IPS-15b (cell line): ENCODE results near the gene SIRPA.

ENCODE experiments used
- H3K27me3 ChIP-seq: one replicate; pipeline ENCODE4 v1.6.1; 2013; ENCODE audit warnings: low read length; ENCODE audit not compliant: control insufficient read depth, insufficient read depth
- H3K36me3 ChIP-seq: one replicate; pipeline ENCODE4 v1.6.1; 2013; ENCODE audit warnings: low read length; ENCODE audit not compliant: control insufficient read depth, insufficient read depth
- H3K4me1 ChIP-seq: one replicate; pipeline ENCODE4 v1.6.1; 2013; ENCODE audit warnings: mild to moderate bottlenecking, low read length; ENCODE audit not compliant: control insufficient read depth, insufficient read depth
- H3K4me3 ChIP-seq: one replicate; pipeline ENCODE4 v1.5.1; 2013; ENCODE audit warnings: low read depth, low read length
- H3K9ac ChIP-seq: one replicate; pipeline ENCODE4 v1.6.1; 2013; ENCODE audit warnings: low read depth, mild to moderate bottlenecking, low read length
- H3K9me3 ChIP-seq: one replicate; pipeline ENCODE4 v1.6.1; 2013; ENCODE audit warnings: mild to moderate bottlenecking, low read length; ENCODE audit not compliant: control insufficient read depth, insufficient read depth

The SIRPA gene

DNA sequence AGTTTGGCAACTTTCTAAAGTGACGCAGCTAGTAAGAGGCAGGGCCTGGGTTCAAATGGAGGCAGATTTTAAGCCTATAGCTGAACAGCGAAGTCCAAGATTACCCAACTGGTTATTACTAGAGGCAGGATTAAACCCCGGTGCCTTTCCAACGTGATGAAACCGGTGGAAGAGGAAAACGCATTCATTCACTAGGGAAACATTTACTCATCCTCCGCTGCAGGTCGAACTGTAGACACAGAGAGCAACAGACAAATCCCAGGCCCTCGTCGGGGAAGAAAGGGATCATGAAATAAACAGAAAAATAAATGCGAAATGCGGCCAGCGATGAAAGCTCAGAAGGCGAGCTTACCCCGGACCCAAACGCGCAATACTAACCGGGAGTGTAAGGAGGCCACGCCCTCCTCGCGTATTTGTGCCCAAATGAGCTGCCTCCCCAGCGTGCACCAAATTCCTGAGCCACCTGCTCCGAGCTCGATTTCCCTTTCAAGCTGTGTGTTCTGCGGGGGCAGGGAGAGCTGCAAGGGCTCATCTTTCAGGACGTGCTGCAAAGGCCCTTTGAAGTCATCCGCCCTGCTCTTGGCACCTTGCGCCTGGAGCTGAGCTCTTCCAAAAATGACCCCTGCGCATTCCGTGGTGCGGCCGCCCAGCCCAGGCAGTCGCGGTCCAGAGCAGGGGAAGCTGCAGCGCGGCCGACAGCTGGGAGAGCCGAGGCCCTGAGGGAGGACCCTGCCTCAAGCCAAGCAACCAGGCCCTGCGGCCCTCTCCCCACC lies 51.7 kb downstream of the SIRPA start:
- peaks cover 33% of the 10 kb centered on the region for H3K27me3 ChIP-seq
- peak overlapping the region; percentile 66 for H3K4me3 ChIP-seq
- peaks cover 11% of the 10 kb centered on the region for H3K4me1 ChIP-seq
- H3K9me3 ChIP-seq, result no peaks in the 10 kb centered on the region
- no peak overlapping the region for H3K9ac ChIP-seq
- H3K36me3 ChIP-seq, result no peaks in the 10 kb centered on the region

- Histone ChIP-seq H3K36me3 (no peaks in the 10 kb centered on the region), H3K9me3 (no peaks in the 10 kb centered on the region), H3K4me1 (peaks cover 11% of the 10 kb centered on the region), H3K27me3 (peaks cover 33% of the 10 kb centered on the region), H3K4me3 (peak overlapping the region; percentile 66), H3K9ac (no peak overlapping the region)
Observed at GRCh38 chr20:1947535-1947846, 52.3 kb downstream of the SIRPA start.

DNA sequence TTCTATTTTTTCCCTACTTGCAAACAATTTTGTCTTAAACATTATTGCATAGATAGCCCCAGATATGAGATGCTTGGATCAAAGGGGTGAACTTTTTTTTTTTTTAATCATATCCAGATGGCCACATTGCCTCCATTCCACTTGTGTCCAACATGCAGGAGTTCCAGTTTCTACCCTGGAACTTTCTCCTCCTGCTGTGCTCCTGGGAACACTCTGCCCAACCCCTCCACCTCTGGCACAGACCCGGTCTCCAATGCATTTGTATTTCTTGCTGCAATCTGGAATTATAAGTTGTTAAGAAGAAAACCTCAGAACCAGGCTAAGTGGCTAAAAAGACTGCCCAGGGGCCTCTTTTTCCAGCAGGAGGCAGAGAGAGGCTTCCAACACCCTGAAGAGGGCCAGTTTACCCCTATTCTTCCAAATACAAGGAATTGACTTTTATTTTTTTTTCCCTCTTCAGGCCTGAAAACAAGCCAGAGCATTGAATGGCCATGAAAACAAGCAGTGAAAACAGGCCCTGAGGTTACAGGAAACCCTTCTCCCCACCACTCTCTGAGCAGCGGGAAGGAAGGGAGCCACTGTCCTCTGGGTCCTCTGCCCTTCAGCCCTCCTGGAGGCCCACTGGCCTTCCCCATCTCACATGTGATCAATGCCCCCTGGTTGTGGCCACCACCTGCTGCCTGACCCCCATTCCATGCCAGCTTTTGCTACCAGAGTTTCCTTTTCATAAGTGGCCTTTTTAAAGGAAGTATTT lies 54.3 kb downstream of the SIRPA start:
- no peak overlapping the region for H3K4me3 ChIP-seq
- peaks cover 32% of the 10 kb centered on the region for H3K27me3 ChIP-seq
- H3K9ac ChIP-seq, result no peak overlapping the region
- peaks cover 17% of the 10 kb centered on the region for H3K4me1 ChIP-seq
- H3K36me3 ChIP-seq, result no peaks in the 10 kb centered on the region
- no peaks in the 10 kb centered on the region for H3K9me3 ChIP-seq

DNA sequence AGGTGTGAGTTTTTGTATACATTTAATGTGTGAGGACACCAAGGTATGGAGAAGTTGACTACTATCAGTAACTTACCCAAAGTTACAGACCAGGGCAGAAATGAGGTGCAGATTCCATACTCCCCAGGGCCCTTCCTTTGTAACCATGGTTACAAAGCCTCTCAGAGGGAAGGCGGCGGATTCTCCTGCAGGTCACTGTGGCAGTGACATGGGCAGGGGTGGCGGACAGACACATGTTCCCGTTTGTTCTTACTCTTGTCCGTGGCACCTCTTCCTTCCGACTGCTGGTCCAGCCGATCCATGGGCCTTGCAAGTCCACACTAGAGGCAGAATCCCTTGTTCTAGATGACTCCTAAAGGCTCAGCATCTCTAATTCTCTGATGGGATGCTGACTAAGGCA lies 55.6 kb downstream of the SIRPA start:
- Histone ChIP-seq H3K9ac (no peak overlapping the region), H3K36me3 (no peaks in the 10 kb centered on the region), H3K9me3 (no peaks in the 10 kb centered on the region), H3K4me1 (peaks cover 24% of the 10 kb centered on the region), H3K4me3 (no peak overlapping the region), H3K27me3 (peaks cover 20% of the 10 kb centered on the region)

GRCh38 chr20:1951436-1952115 lies 56.4 kb downstream of the SIRPA start:
- Histone ChIP-seq H3K36me3 (no peaks in the 10 kb centered on the region), H3K9ac (no peak overlapping the region), H3K4me3 (no peak overlapping the region), H3K27me3 (peaks cover 13% of the 10 kb centered on the region), H3K9me3 (no peaks in the 10 kb centered on the region), H3K4me1 (peaks cover 27% of the 10 kb centered on the region)

- no peak overlapping the region for H3K4me3 ChIP-seq
- no peaks in the 10 kb centered on the region for H3K9me3 ChIP-seq
- H3K36me3 ChIP-seq, result no peaks in the 10 kb centered on the region
- no peak overlapping the region for H3K9ac ChIP-seq
- H3K27me3 ChIP-seq, result peaks cover 4% of the 10 kb centered on the region
- peaks cover 23% of the 10 kb centered on the region for H3K4me1 ChIP-seq
Observed at GRCh38 chr20:1952737-1953530, 57.7 kb downstream of the SIRPA start.

- H3K4me1 ChIP-seq, result peaks cover 23% of the 10 kb centered on the region
Observed at GRCh38 chr20:1953621-1954020, 58.4 kb downstream of the SIRPA start.

GRCh38 chr20:1955217-1955616 lies 60.0 kb downstream of the SIRPA start:
- Histone ChIP-seq H3K4me3 (peak overlapping the region; percentile 27), H3K36me3 (no peaks in the 10 kb centered on the region), H3K4me1 (peaks cover 21% of the 10 kb centered on the region), H3K9me3 (no peaks in the 10 kb centered on the region), H3K9ac (no peak overlapping the region), H3K27me3 (no peaks in the 10 kb centered on the region)

More at GRCh38 chr20:1953621-1954020, 58.4 kb downstream of the SIRPA start:
- Histone ChIP-seq H3K36me3 (no peaks in the 10 kb centered on the region), H3K4me3 (no peak overlapping the region), H3K27me3 (no peaks in the 10 kb centered on the region), H3K9me3 (no peaks in the 10 kb centered on the region), H3K9ac (no peak overlapping the region)

DNA sequence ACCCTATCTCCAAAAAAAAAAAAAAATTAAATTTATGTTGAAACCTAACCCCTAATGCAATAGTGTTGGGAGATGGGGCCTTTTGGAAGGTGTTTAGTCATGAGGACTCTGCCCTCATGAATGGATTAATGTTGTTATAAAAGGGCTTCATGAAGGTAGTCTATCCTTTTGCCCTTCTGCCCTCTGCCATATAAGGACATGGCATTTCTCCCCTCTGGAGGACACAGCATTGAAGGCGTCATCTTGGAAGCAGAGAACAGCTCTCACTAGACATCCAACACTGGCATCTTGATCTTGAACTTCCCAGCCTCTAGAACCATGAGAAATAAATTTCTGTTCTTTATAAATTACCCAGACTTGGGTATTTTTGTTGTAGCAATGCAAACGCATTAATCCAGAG lies 63.2 kb downstream of the SIRPA start:
- H3K4me1 ChIP-seq, result peaks cover 14% of the 10 kb centered on the region
- no peaks in the 10 kb centered on the region for H3K27me3 ChIP-seq
- H3K4me3 ChIP-seq, result no peak overlapping the region
- H3K9ac ChIP-seq, result no peak overlapping the region
- no peaks in the 10 kb centered on the region for H3K9me3 ChIP-seq
- no peaks in the 10 kb centered on the region for H3K36me3 ChIP-seq

DNA sequence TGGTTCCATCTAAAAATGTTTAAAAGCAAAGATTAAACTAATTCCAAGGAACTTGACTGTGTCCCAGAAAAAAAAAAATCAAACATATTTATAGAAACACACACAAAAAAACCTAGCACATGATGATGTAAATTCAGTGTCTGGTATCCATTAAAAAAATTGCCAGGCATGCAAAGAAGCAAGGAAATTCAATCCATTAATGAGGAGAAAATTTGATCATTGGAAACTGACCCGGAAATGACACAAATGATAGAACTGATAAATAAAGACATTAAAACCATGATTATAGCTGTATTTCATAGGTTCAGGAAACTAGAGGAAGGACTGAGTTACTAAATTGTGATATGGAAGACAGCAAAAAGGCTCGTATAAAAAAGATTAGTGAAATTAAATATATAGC lies 63.9 kb downstream of the SIRPA start:
- Histone ChIP-seq H3K4me1 (peaks cover 11% of the 10 kb centered on the region), H3K4me3 (no peak overlapping the region), H3K27me3 (no peaks in the 10 kb centered on the region), H3K36me3 (no peaks in the 10 kb centered on the region), H3K9ac (no peak overlapping the region), H3K9me3 (no peaks in the 10 kb centered on the region)

GRCh38 chr20:1961374-1961773 lies 66.2 kb downstream of the SIRPA start:
- no peaks in the 10 kb centered on the region for H3K9me3 ChIP-seq
- no peak overlapping the region for H3K9ac ChIP-seq

More at GRCh38 chr20:1961374-1961773, 66.2 kb downstream of the SIRPA start:
- H3K36me3 ChIP-seq, result no peaks in the 10 kb centered on the region
- no peak overlapping the region for H3K4me3 ChIP-seq
- H3K4me1 ChIP-seq, result peaks cover 4% of the 10 kb centered on the region
- H3K27me3 ChIP-seq, result peaks cover 5% of the 10 kb centered on the region
